Endometrial microvascular endothelial cells (primary cell): ENCODE measurements around the gene TMED8. TPM values are rescaled to one million over a fixed set of nuclear protein-coding genes. Genes with fewer than 3 reads are reported as not detected.

Experiments
- in situ Hi-C: cut with HindIII; loops from 2 replicates; pipeline ENCODE4 v1.10.0; 2017; ENCODE audit warnings: low sequenced_read_pairs, low pct_unique_long_range_greater_than_20kb; ENCODE audit errors: inconsistent ontology term
- total RNA-seq: library from RNA; depleted of rRNA; stranded (reverse); fragments of >200 nt; gene quantifications from one replicate; pipeline ENCODE4 v1.2.3, GENCODE V29; 2015; ENCODE audit errors: inconsistent ontology term

Gene TMED8
- total RNA-seq, 1 donor from 2014 or later: 12.2 TPM

- in situ Hi-C loops: no loop called here
Measured at GRCh38 chr14:77306851-77307496, 69.9 kb downstream of the TMED8 start.

DNA sequence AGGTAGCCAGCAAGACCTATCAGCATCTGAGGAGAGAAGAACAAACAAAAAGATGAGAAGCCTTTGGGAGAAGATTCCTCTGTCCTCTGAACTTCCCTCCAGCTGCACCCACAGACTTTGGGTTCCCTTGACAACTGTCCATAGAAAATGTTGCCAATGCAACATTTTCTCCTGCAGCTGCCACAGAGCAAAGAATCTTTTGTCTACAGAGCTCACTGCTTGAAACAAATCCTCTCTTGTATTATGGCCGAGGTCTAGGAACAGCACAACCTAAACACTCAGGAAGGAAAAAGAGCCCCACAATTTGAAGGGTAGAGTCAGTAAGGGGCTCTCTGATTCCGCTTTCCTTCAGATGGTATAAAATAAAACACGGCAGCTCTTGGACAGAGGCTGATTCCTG is 70.5 kb downstream of the TMED8 start:
- in situ Hi-C loops: no loop called here

- in situ Hi-C loops: no loop called here
Measured at GRCh38 chr14:77305696-77306095, 71.2 kb downstream of the TMED8 start.

DNA sequence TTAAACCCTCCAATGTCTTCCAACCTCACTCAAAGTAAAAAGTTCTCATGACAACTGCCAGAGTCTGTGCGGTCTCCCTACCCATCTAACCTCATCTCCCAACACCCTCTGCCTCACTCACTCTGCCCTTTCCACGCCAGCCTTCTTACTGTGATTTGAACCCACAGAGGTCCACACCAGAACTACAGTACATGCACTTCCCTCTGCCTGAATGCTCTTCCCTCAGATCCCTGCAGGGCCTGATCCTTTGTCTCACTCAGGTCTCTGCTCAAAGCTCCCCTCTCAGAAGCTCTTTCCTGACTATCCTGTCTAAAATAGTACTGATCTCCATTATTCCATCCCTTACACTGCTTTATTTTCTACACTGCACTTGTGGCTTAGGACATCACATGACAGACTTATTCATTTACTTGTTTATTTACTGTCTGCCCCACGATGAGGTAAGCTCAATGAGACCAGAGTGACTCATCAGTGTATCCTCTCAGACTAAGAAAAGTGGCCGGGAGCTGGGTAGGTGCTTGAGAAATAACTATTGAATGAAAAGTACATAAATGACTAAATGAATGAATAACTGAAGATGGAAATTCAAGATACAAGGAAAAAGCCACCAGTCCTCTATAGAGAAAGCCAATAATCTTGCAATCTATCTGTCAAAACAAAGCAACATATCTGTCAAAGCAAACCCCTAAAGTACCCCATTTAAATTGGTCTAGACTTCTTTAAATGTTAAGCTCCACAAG is 73.3 kb downstream of the TMED8 start:
- in situ Hi-C loops: no loop called here

- in situ Hi-C loops: no loop called here
Measured at GRCh38 chr14:77302926-77303325, 74.0 kb downstream of the TMED8 start.

- in situ Hi-C loops: no loop called here
Measured at GRCh38 chr14:77301103-77301502, 75.8 kb downstream of the TMED8 start.

DNA sequence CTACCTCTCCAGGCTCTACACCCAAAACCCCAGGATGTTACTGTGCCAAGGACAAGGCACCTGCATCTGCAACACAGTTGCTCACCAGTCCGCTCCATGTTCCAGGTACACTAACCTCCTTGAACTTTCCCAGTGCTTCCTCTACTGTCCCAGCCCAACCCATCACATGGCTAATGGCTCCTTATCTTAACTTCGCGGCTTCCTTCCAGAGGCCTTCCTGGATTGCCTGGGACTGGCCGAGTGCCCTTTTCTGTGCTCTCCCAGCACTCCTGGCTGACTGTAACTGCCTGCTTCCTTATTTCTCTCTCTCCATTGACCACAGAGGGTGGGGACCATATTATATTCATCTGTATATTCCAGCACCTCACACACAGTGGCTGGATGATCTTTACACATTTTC is 77.1 kb downstream of the TMED8 start:
- in situ Hi-C loops: no loop called here

DNA sequence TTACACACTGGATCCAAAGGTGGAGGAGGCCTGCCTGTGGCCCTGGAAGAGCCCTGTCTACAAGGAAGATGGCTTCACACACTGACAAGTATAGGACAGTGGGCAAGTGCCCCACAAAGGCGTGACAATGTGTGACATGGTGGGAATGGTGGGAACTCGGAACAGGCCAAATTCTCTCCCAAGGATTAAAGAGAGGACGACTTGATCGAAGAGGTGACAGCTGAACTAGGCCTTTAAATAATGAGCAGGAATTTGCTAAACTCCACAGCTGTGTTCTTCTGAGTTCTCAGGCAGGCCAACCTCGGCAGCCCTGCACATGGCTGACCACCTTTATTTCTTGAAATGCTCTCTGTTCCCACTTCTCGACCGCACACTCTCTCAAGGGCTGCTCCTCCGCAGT is 80.0 kb downstream of the TMED8 start:
- in situ Hi-C loops: no loop called here

GRCh38 chr14:77296155-77296554 is 80.7 kb downstream of the TMED8 start:
- in situ Hi-C loops: no loop called here

DNA sequence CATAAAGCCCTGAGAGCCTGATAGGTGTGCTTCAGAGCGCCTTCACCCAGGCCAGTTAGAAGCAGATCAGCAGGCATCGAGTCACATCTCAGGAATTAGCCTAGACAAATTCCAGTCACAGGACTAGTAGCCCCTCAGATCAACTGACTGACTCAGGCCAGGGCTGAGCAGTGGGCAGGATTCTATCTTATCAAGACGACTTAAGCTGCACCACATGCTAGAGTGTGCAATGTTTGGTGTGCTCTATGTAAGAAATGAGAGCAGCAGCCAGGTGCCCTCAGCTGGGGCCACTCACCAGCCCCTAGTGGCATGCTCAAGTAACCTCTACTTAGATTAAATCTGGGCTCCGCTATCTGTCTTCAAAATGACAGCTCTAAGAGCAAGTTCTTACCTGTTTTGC is 86.2 kb downstream of the TMED8 start:
- in situ Hi-C loops: no loop called here

- in situ Hi-C loops: no loop called here
Measured at GRCh38 chr14:77286576-77286975, 90.3 kb downstream of the TMED8 start.

Other genes with a start within 250 kb of the TMED8 start
- not detected for gene ZDHHC22, start 235.3 kb downstream of the TMED8 start, total RNA-seq
- not detected for gene TMEM63C, start 195.3 kb downstream of the TMED8 start, total RNA-seq
- not detected for gene NGB, start 105.9 kb downstream of the TMED8 start, total RNA-seq
- 16.4 TPM for gene POMT2, start 56.2 kb downstream of the TMED8 start, total RNA-seq
- 20.1 TPM for gene GSTZ1, start 56.1 kb downstream of the TMED8 start, total RNA-seq
- gene SAMD15, start 285 bp upstream of the TMED8 start, total RNA-seq: 0.65 TPM
- gene NOXRED1, start 46.4 kb upstream of the TMED8 start, total RNA-seq: not detected
- 24.0 TPM for gene VIPAS39, start 80.5 kb upstream of the TMED8 start, total RNA-seq
- gene AHSA1, start 81.0 kb upstream of the TMED8 start, total RNA-seq: 289 TPM
- gene ISM2, start 121.7 kb upstream of the TMED8 start, total RNA-seq: not detected
- gene SPTLC2, start 239.5 kb upstream of the TMED8 start, total RNA-seq: 43.7 TPM